Endothelial cell of umbilical vein (primary cell): ENCODE results near the gene CCHCR1.

Experiments
- CTCF ChIP-seq, 2 donors: IDR thresholded peaks; 1 replicate in 1 of 2; 2 replicates in 1 of 2; pipeline ENCODE4 v1.5.1; 2011; ENCODE audit warnings: low read length in 2 of 2, mild to moderate bottlenecking in 2 of 2, moderate library complexity in 2 of 2, control low read depth in 1 of 2, inconsistent platforms in 1 of 2, low read depth in 1 of 2; ENCODE audit not compliant: insufficient read depth in 1 of 2; ENCODE audit errors: extremely low read depth in 1 of 2
- EZH2 ChIP-seq: IDR thresholded peaks from 2 replicates; pipeline ENCODE4 v1.6.1; 2012; ENCODE audit warnings: borderline replicate concordance, low read depth, mild to moderate bottlenecking, moderate library complexity, low read length, inconsistent platforms; ENCODE audit not compliant: severe bottlenecking
- FOS ChIP-seq: IDR thresholded peaks from 2 replicates; pipeline ENCODE4 v1.6.1; 2011; ENCODE audit warnings: mild to moderate bottlenecking, low read length, moderate library complexity, borderline replicate concordance; ENCODE audit not compliant: insufficient read depth
- MYC ChIP-seq: IDR thresholded peaks from one replicate; pipeline ENCODE4 v1.6.1; 2011; ENCODE audit warnings: mild to moderate bottlenecking, low read depth, low read length
- POLR2A ChIP-seq: IDR thresholded peaks from 2 replicates; pipeline ENCODE4 v1.6.1; 2012; ENCODE audit warnings: low read depth, mild to moderate bottlenecking, control low read depth, low read length
- POLR2AphosphoS5 ChIP-seq: IDR thresholded peaks from 2 replicates; pipeline ENCODE4 v1.6.1; 2012; ENCODE audit warnings: low read depth, mild to moderate bottlenecking, control low read depth, low read length, moderate library complexity; ENCODE audit not compliant: insufficient read depth

GRCh38 chr6:31107052-31107451 lies 50.5 kb downstream of the CCHCR1 start:
- TF ChIP-seq CTCF (IDR thresholded peaks at IDR 0.05; ENCODE audit: extremely low read depth in 1 of 2, insufficient read depth in 1 of 2, low read depth in 1 of 2, low read length in 2 of 2) (no peak), POLR2A (no peak), POLR2AphosphoS5 (no peak), FOS (no peak), MYC (no peak), EZH2 (no peak)
